H9 (cell line): ENCODE measurements around the gene TGDS. TPM values are rescaled to one million over a fixed set of nuclear protein-coding genes. Genes with fewer than 3 reads are reported as not detected.

Source experiments
- DNase-seq: peaks from one replicate; pipeline ENCODE4 v3.0.0-alpha.2; 2017
- H2AFZ ChIP-seq: one replicate; pipeline ENCODE4 v1.6.1; 2013; ENCODE audit warnings: mild to moderate bottlenecking, low read length, control low read depth, moderate library complexity
- H2AK5ac ChIP-seq: 2 replicates; pipeline ENCODE4 v1.6.1; 2013; ENCODE audit warnings: low read length, control low read depth, mixed read lengths; ENCODE audit not compliant: insufficient read length
- H2BK120ac ChIP-seq: one replicate; pipeline ENCODE4 v1.6.1; 2013; ENCODE audit warnings: low read depth, mild to moderate bottlenecking, low read length, control low read depth, inconsistent platforms; ENCODE audit not compliant: poor library complexity, severe bottlenecking
- H2BK12ac ChIP-seq: 2 replicates; pipeline ENCODE4 v1.6.1; 2013; ENCODE audit warnings: low read length, control low read depth, mixed read lengths, low read depth; ENCODE audit not compliant: insufficient read length
- H2BK15ac ChIP-seq: 2 replicates; pipeline ENCODE4 v1.6.1; 2013; ENCODE audit warnings: low read depth, low read length, control low read depth
- H2BK20ac ChIP-seq: one replicate; pipeline ENCODE4 v1.6.1; 2013; ENCODE audit warnings: low read depth, mild to moderate bottlenecking, low read length, control low read depth, inconsistent platforms; ENCODE audit not compliant: poor library complexity, severe bottlenecking
- H2BK5ac ChIP-seq: 2 replicates; pipeline ENCODE4 v1.6.1; 2013; ENCODE audit warnings: low read length, control low read depth, mixed read lengths; ENCODE audit not compliant: insufficient read length
- H3K14ac ChIP-seq: 2 replicates; pipeline ENCODE4 v1.6.1; 2013; ENCODE audit warnings: low read length, control low read depth; ENCODE audit not compliant: insufficient read depth
- H3K18ac ChIP-seq: 2 replicates; pipeline ENCODE4 v1.6.1; 2013; ENCODE audit warnings: low read depth, mild to moderate bottlenecking, mixed read lengths, low read length, control low read depth; ENCODE audit not compliant: insufficient read length
- H3K23ac ChIP-seq: 2 replicates; pipeline ENCODE4 v1.6.1; 2013; ENCODE audit warnings: low read length, control low read depth, mixed read lengths, low read depth; ENCODE audit not compliant: insufficient read length
- H3K23me2 ChIP-seq: 2 replicates; pipeline ENCODE4 v1.6.1; 2013; ENCODE audit warnings: low read depth, mild to moderate bottlenecking, mixed read lengths, low read length, control low read depth; ENCODE audit not compliant: insufficient read length, poor library complexity, severe bottlenecking
- H3K27ac ChIP-seq: 2 replicates; pipeline ENCODE4 v1.5.1; 2013; ENCODE audit warnings: low read length, control low read depth, mixed read lengths, low read depth; ENCODE audit not compliant: insufficient read length
- H3K27me3 ChIP-seq: 2 replicates; pipeline ENCODE4 v1.6.1; 2013; ENCODE audit warnings: low read length, control low read depth, inconsistent platforms; ENCODE audit not compliant: insufficient read depth
- H3K4ac ChIP-seq: 2 replicates; pipeline ENCODE4 v1.6.1; 2013; ENCODE audit warnings: low read depth, mild to moderate bottlenecking, control low read depth, inconsistent platforms, low read length, moderate library complexity
- H3K4me1 ChIP-seq: 2 replicates; pipeline ENCODE4 v1.6.1; 2013; ENCODE audit warnings: low read length, control low read depth, inconsistent platforms; ENCODE audit not compliant: insufficient read depth
- H3K4me2 ChIP-seq: 2 replicates; pipeline ENCODE4 v1.6.1; 2013; ENCODE audit warnings: low read length, control low read depth, mixed read lengths; ENCODE audit not compliant: insufficient read length, insufficient read depth
- H3K56ac ChIP-seq: 2 replicates; pipeline ENCODE4 v1.6.1; 2013; ENCODE audit warnings: low read depth, mild to moderate bottlenecking, mixed read lengths, low read length, control low read depth; ENCODE audit not compliant: insufficient read length
- H3K79me1 ChIP-seq: 2 replicates; pipeline ENCODE4 v1.6.1; 2013; ENCODE audit warnings: low read depth, mild to moderate bottlenecking, moderate library complexity, low read length, control low read depth, inconsistent platforms; ENCODE audit not compliant: insufficient read depth, poor library complexity, severe bottlenecking
- H3K79me2 ChIP-seq: 2 replicates; pipeline ENCODE4 v1.6.1; 2013; ENCODE audit warnings: low read length, control low read depth, inconsistent platforms; ENCODE audit not compliant: insufficient read depth
- H3K9ac ChIP-seq: 2 replicates; pipeline ENCODE4 v1.6.1; 2013; ENCODE audit warnings: low read length, control low read depth, mixed read lengths; ENCODE audit not compliant: insufficient read length; ENCODE audit errors: extremely low read depth
- H3K9me3 ChIP-seq: one replicate; pipeline ENCODE4 v1.6.1; 2013; ENCODE audit warnings: low read depth, low read length, inconsistent platforms; ENCODE audit not compliant: control insufficient read depth
- H3T11ph ChIP-seq: one replicate; pipeline ENCODE4 v1.6.1; 2013; ENCODE audit warnings: mild to moderate bottlenecking, low read length, control low read depth, inconsistent platforms
- H4K20me1 ChIP-seq: one replicate; pipeline ENCODE4 v1.6.1; 2013; ENCODE audit not compliant: control insufficient read depth, insufficient read length, insufficient read depth
- H4K5ac ChIP-seq: 2 replicates; pipeline ENCODE4 v1.6.1; 2013; ENCODE audit warnings: low read depth, mild to moderate bottlenecking, mixed read lengths, low read length, control low read depth; ENCODE audit not compliant: insufficient read length
- H4K8ac ChIP-seq: replicated peaks from 2 replicates; pipeline ENCODE4 v1.6.1; 2013; ENCODE audit warnings: low read length, control low read depth, mixed read lengths, low read depth; ENCODE audit not compliant: insufficient read length
- H4K91ac ChIP-seq: 2 replicates; pipeline ENCODE4 v1.6.1; 2013; ENCODE audit warnings: low read depth, mild to moderate bottlenecking, moderate library complexity, mixed read lengths, low read length, control low read depth; ENCODE audit not compliant: insufficient read length
- H3K27ac Mint-ChIP-seq, 3 experiments: 2 replicates in 2 of 3; 3 replicates in 1 of 3; pipeline ENCODE4 v1.8.0; 2020 to 2021; ENCODE audit warnings: mixed read lengths in 3 of 3, mild to moderate bottlenecking in 1 of 3, moderate library complexity in 1 of 3
- H3K27me3 Mint-ChIP-seq: 2 replicates; pipeline ENCODE4 v1.8.0; 2021; ENCODE audit warnings: low read depth, mild to moderate bottlenecking, moderate library complexity, mixed read lengths
- H3K36me3 Mint-ChIP-seq, 3 experiments: 2 replicates in 2 of 3; 3 replicates in 1 of 3; pipeline ENCODE4 v1.8.0; 2020 to 2021; ENCODE audit warnings: low read depth in 3 of 3, mixed read lengths in 3 of 3; ENCODE audit not compliant: insufficient read depth in 1 of 3
- H3K4me1 Mint-ChIP-seq, 2 experiments: 2 replicates each; pipeline ENCODE4 v1.8.0; 2020; ENCODE audit warnings: mixed read lengths in 2 of 2
- H3K4me3 Mint-ChIP-seq, 2 experiments: 2 replicates in 1 of 2; 3 replicates in 1 of 2; pipeline ENCODE4 v1.8.0; 2020 to 2021; ENCODE audit warnings: mild to moderate bottlenecking in 2 of 2, mixed read lengths in 2 of 2, moderate library complexity in 1 of 2
- H3K9me3 Mint-ChIP-seq, 2 experiments: 2 replicates in 1 of 2; 3 replicates in 1 of 2; pipeline ENCODE4 v1.8.0; 2020; ENCODE audit warnings: mild to moderate bottlenecking in 2 of 2, mixed read lengths in 2 of 2, moderate library complexity in 1 of 2
- CTCF ChIP-seq: fragments of 200-600 bp; sonication (generic); conservative IDR thresholded peaks from 3 replicates; pipeline ENCODE4 v1.8.0; 2021; ENCODE audit warnings: antibody characterized with exemption, mild to moderate bottlenecking
- WGBS: extraction: QIAGEN DNeasy Blood & Tissue Kit; methylation state at CpG from one replicate; pipeline ENCODE4 v1.1.7; 2013; ENCODE audit warnings: missing lambda C conversion rate, low lambda C conversion rate, mixed read lengths; ENCODE audit not compliant: insufficient read length; ENCODE audit errors: extremely low coverage; 5-methylcytosine and 5-hydroxymethylcytosine counted together
- total RNA-seq: library from RNA; stranded (reverse); gene quantifications from 2 replicates; pipeline ENCODE4 v1.2.1, GENCODE V29; 2021

Gene TGDS
- total RNA-seq, 1 experiment from 2014 or later, result 13.9 TPM

GRCh38 chr13:94524407-94524806, 71.5 kb downstream of the TGDS start:
- Mint-ChIP-seq H3K4me3 (no peak overlapping the region), H3K27ac (peak overlapping the region in 1 of 3 experiments; percentile 53; a peak in 1 of 7 replicates)
- H2BK20ac ChIP-seq, result no peak overlapping the region

More at GRCh38 chr13:94524407-94524806, 71.5 kb downstream of the TGDS start:
- Histone ChIP-seq H3K9me3 (no peaks in the 10 kb centered on the region), H4K5ac (no peak overlapping the region), H2BK5ac (no peak overlapping the region), H2AFZ (no peak overlapping the region), H3K14ac (no peak overlapping the region; the same call in 1 of the 2 replicates), H4K91ac (no peak overlapping the region), H4K8ac (no peak overlapping the region), H2AK5ac (no peak overlapping the region), H3K9ac (no peak overlapping the region), H3K18ac (no peak overlapping the region), H3K23ac (no peak overlapping the region), H3K56ac (no peak overlapping the region), H3K79me1 (no peaks in the 10 kb centered on the region), H3K27ac (no peak overlapping the region), H3T11ph (no peak overlapping the region), H4K20me1 (no peaks in the 10 kb centered on the region), H2BK15ac (no peak overlapping the region), H3K79me2 (no peaks in the 10 kb centered on the region), H3K4ac (no peak overlapping the region), H2BK12ac (no peak overlapping the region), H3K27me3 (no peaks in the 10 kb centered on the region), H3K4me2 (no peak overlapping the region), H3K4me1 (no peaks in the 10 kb centered on the region), H3K23me2 (no peaks in the 10 kb centered on the region), H2BK120ac (no peak overlapping the region)
- H3K36me3 Mint-ChIP-seq, result peaks cover 0 to 5% (median 0%) of the 10 kb centered on the region in 3 experiments; a peak in 3 of 7 replicates
- no peak for DNase-seq
- no peaks in the 10 kb centered on the region for H3K4me1 Mint-ChIP-seq
- TF ChIP-seq CTCF, result no peak
- H3K9me3 Mint-ChIP-seq, result peaks cover 3 to 4% of the 10 kb centered on the region in 2 experiments; a peak in 2 of 5 replicates
- H3K27me3 Mint-ChIP-seq, result no peaks in the 10 kb centered on the region; the same call in 1 of the 2 replicates
- no CpG with 5 or more reads among the region's 7 CpGs for whole genome bisulfite sequencing

Other genes with a start within 250 kb of the TGDS start
- not detected in 2 replicates for gene DCT, start 116.5 kb downstream of the TGDS start, total RNA-seq
- gene GPR180, start 5.7 kb upstream of the TGDS start, total RNA-seq, result 5.1 and 5.5 TPM in 2 replicates
- 36.8 and 38.4 TPM in 2 replicates for gene SOX21, start 116.4 kb upstream of the TGDS start, total RNA-seq